ENCODE data around the gene LCP2. TPM values are rescaled to one million over a fixed set of nuclear protein-coding genes. Genes with fewer than 3 reads are reported as not detected.

The LCP2 gene
- total and polyA plus RNA-seq, 12 donors = 2.4 to 53.7 (median 17.7) TPM

GRCh38 chr5:170219615-170220014 lies 78.0 kb downstream of the LCP2 start:
- DNase-seq = no peak
- no peak for TF ChIP-seq POLR2A (IDR thresholded peaks at IDR 0.05)
- no peak for TF ChIP-seq CTCF (IDR thresholded peaks at IDR 0.05)
- WGBS, 4 donors = 49 to 70% (median 53%) methylated on average over 2 of the region's 2 CpGs
- intact Hi-C loops (cut with DNase I) = loop anchor here in 1 of 2 donors (5.0 kb wide), 1 partner anchor 208 kb away; no protein-coding TSS in a partner anchor
- no peak overlapping the region for H3K4me3 ChIP-seq
- H3K9me3 ChIP-seq (replicated peaks in 1 of 3) = no peaks in the 10 kb centered on the region
- no peak overlapping the region for H3K27ac ChIP-seq
- no peaks in the 10 kb centered on the region for H3K27me3 ChIP-seq
- H3K36me3 ChIP-seq (replicated peaks in 1 of 2) = no peaks in the 10 kb centered on the region
- peaks cover 0 to 4% of the 10 kb centered on the region in 2 donors for H3K4me1 ChIP-seq (replicated peaks in 1 of 2)

GRCh38 chr5:170218726-170219125 lies 78.9 kb downstream of the LCP2 start:
- TF ChIP-seq POLR2A (IDR thresholded peaks at IDR 0.05) = no peak
- TF ChIP-seq CTCF (IDR thresholded peaks at IDR 0.05) = no peak
- peaks cover 0 to 4% of the 10 kb centered on the region in 2 donors for H3K4me1 ChIP-seq (replicated peaks in 1 of 2)
- intact Hi-C loops (cut with DNase I) = no loop called here
- H3K4me3 ChIP-seq = no peak overlapping the region
- H3K9me3 ChIP-seq (replicated peaks in 1 of 3) = no peaks in the 10 kb centered on the region
- H3K27ac ChIP-seq = no peak overlapping the region
- no peaks in the 10 kb centered on the region for H3K36me3 ChIP-seq (replicated peaks in 1 of 2)
- DNase-seq = no peak
- H3K27me3 ChIP-seq = no peaks in the 10 kb centered on the region
- 58 to 65% (median 60%) methylated on average over 1 of the region's 1 CpG for WGBS, 4 donors

- H3K27ac ChIP-seq = no peak overlapping the region
- intact Hi-C loops (cut with DNase I) = no loop called here
- TF ChIP-seq POLR2A (IDR thresholded peaks at IDR 0.05) = no peak
- TF ChIP-seq CTCF (IDR thresholded peaks at IDR 0.05) = no peak
- no peaks in the 10 kb centered on the region for H3K9me3 ChIP-seq (replicated peaks in 1 of 3)
- H3K4me1 ChIP-seq (replicated peaks in 1 of 2) = peaks cover 0 to 4% of the 10 kb centered on the region in 2 donors
- DNase-seq = no peak
- H3K36me3 ChIP-seq (replicated peaks in 1 of 2) = no peaks in the 10 kb centered on the region
- H3K4me3 ChIP-seq = no peak overlapping the region
- WGBS, 4 donors = 71 to 81% (median 79%) methylated on average over 5 of the region's 5 CpGs
- no peaks in the 10 kb centered on the region for H3K27me3 ChIP-seq
Observed at GRCh38 chr5:170217831-170218230, 79.7 kb downstream of the LCP2 start.

- TF ChIP-seq POLR2A (IDR thresholded peaks at IDR 0.05) (no peak), CTCF (IDR thresholded peaks at IDR 0.05) (peak; percentile 29 to 75 (median 61))
- Histone ChIP-seq H3K27me3 (no peaks in the 10 kb centered on the region), H3K36me3 (replicated peaks in 1 of 2) (no peaks in the 10 kb centered on the region), H3K9me3 (replicated peaks in 1 of 3) (no peaks in the 10 kb centered on the region), H3K27ac (no peak overlapping the region), H3K4me3 (no peak overlapping the region), H3K4me1 (replicated peaks in 1 of 2) (peaks cover 0 to 4% of the 10 kb centered on the region in 2 donors)
- peak in 4 of 7 donors; percentile 22 to 36 (median 34) for DNase-seq
- intact Hi-C loops (cut with DNase I) = no loop called here
Observed at GRCh38 chr5:170216257-170216864, 81.2 kb downstream of the LCP2 start.

Measured in adrenal gland (tissue), 12 donors.